K562 (cell line): ENCODE data around the gene BBX. TPM values are rescaled to one million over a fixed set of nuclear protein-coding genes. Genes with fewer than 3 reads are reported as not detected.

Source experiments
- ARID2 ChIP-seq: fragments of 450-650 bp; IDR thresholded peaks from 2 replicates; pipeline ENCODE4 v1.6.1; 2017; ENCODE audit warnings: antibody characterized with exemption, mild to moderate bottlenecking
- ATF1 ChIP-seq, 2 experiments: fragments of 450-650 bp in 1 of 2; IDR thresholded peaks; 2 replicates each; pipeline ENCODE4 v1.6.1; 2016; ENCODE audit warnings: missing compliant biosample characterization in 1 of 2, missing genetic modification characterization in 1 of 2
- CTBP1 ChIP-seq: fragments of 450-650 bp; IDR thresholded peaks from 2 replicates; pipeline ENCODE4 v1.6.1; 2016; ENCODE audit warnings: borderline replicate concordance
- HIVEP1 ChIP-seq: fragments of 250-450 bp; sonication (Bioruptor Pico); IDR thresholded peaks from 2 replicates; pipeline ENCODE4 v1.4.0; 2020; ENCODE audit warnings: mild to moderate bottlenecking
- KAT2B ChIP-seq: IDR thresholded peaks from one replicate; pipeline ENCODE4 v1.6.1; 2012; ENCODE audit warnings: low read depth, mild to moderate bottlenecking, control low read depth, inconsistent platforms, low read length, moderate library complexity
- MITF ChIP-seq: IDR thresholded peaks from 2 replicates; pipeline ENCODE4 v1.6.1; 2014; ENCODE audit warnings: antibody characterized with exemption
- MYC ChIP-seq, 2 experiments: fragments of 250-450 bp in 1 of 2; sonication (Bioruptor Pico) in 1 of 2; IDR thresholded peaks; 2 replicates each; pipeline versions ENCODE4 v1.5.1 to v1.6.1; 2012 to 2021; ENCODE audit warnings: low read depth in 2 of 2, borderline replicate concordance in 1 of 2, improper control_type of control experiment in 1 of 2, low read length in 1 of 2, mild to moderate bottlenecking in 1 of 2, moderate library complexity in 1 of 2
- MYNN ChIP-seq, 2 experiments: sonication (generic); formaldehyde crosslinking in 1 of 2; IDR thresholded peaks; 2 replicates each; pipeline versions ENCODE4 v1.5.0 to v1.6.1; 2016 to 2020; ENCODE audit warnings: antibody characterized with exemption in 1 of 2, missing genetic modification reagents in 1 of 2
- PML ChIP-seq: IDR thresholded peaks from 2 replicates; pipeline ENCODE4 v1.6.1; 2012; ENCODE audit warnings: low read length, inconsistent platforms
- PRMT5 ChIP-seq: sonication (generic); formaldehyde crosslinking; IDR thresholded peaks from 2 replicates; pipeline ENCODE4 v1.5.0; 2020; ENCODE audit warnings: missing genetic modification reagents
- RBFOX2 ChIP-seq: fragments of 200-400 bp; formaldehyde crosslinking; IDR thresholded peaks from 2 replicates; pipeline ENCODE4 v1.6.1; 2017; ENCODE audit warnings: low read depth, mild to moderate bottlenecking, low read length, moderate library complexity
- SMARCC2 ChIP-seq: fragments of 450-650 bp; IDR thresholded peaks from 2 replicates; pipeline ENCODE4 v1.6.1; 2017; ENCODE audit warnings: antibody characterized with exemption, moderate library complexity, mild to moderate bottlenecking, low read depth
- SMARCE1 ChIP-seq: fragments of 450-650 bp; IDR thresholded peaks from 2 replicates; pipeline ENCODE4 v1.7.1; 2016; ENCODE audit warnings: mild to moderate bottlenecking
- SMC3 ChIP-seq: conservative IDR thresholded peaks from 2 replicates; pipeline ENCODE4 v1.6.1; 2011; ENCODE audit warnings: low read depth, low read length, improper control_type of control experiment; ENCODE audit not compliant: insufficient read depth
- SREBF1 ChIP-seq: fragments of 150-350 bp; IDR thresholded peaks from 2 replicates; pipeline ENCODE4 v1.6.1; 2014; ENCODE audit warnings: antibody characterized with exemption, low read depth, low read length, borderline replicate concordance
- TCFL5 ChIP-seq: fragments of 250-450 bp; sonication (Bioruptor Pico); conservative IDR thresholded peaks from 2 replicates; pipeline ENCODE4 v1.6.1; 2021; ENCODE audit warnings: mild to moderate bottlenecking, moderate library complexity, matching md5 sums
- TEAD4 ChIP-seq, 2 experiments: sonication (generic) in 1 of 2; formaldehyde crosslinking in 1 of 2; IDR thresholded peaks; 2 replicates each; pipeline versions ENCODE4 v1.6.1 to v1.8.0; 2012 to 2022; ENCODE audit warnings: borderline replicate concordance in 1 of 2, inconsistent platforms in 1 of 2, low read length in 1 of 2, mild to moderate bottlenecking in 1 of 2, missing genetic modification reagents in 1 of 2
- U2AF2 ChIP-seq: fragments of 200-400 bp; formaldehyde crosslinking; optimal IDR thresholded peaks from 2 replicates; pipeline ENCODE3; 2017; ENCODE audit warnings: low read depth, mild to moderate bottlenecking, low read length
- ZNF140 ChIP-seq: fragments of 250-450 bp; sonication (Bioruptor Pico); IDR thresholded peaks from 2 replicates; pipeline ENCODE4 v1.8.0; 2021; ENCODE audit warnings: moderate library complexity, mild to moderate bottlenecking, inconsistent platforms
- ZNF354B ChIP-seq: fragments of 250-450 bp; sonication (Bioruptor Pico); IDR thresholded peaks from 2 replicates; pipeline ENCODE4 v1.4.0; 2020
- polyA plus RNA-seq, 8 experiments: library from polyadenylated mRNA; depleted of rRNA in 4 of 8; stranded (reverse) in 5 of 8; unstranded in 3 of 8; fragments of >200 nt; fragmentation: Nextera tagmentation in 2 of 8; fragmentation: Illumina TruSeq in 1 of 8; extraction: Ambion mirVana in 2 of 8; extraction: Trizol in 1 of 8; gene quantifications; 2 replicates each; pipeline versions ENCODE4 v1.2.1 to v1.2.3, GENCODE V29; 2011 to 2014; ENCODE audit warnings: inconsistent platforms in 1 of 8, missing spikeins in 1 of 8
- total RNA-seq, 7 experiments: library from RNA; depleted of rRNA in 6 of 7; stranded (reverse); fragments of >200 nt in 6 of 7; fragmentation: Illumina TruSeq in 2 of 7; extraction: Trizol in 2 of 7; gene quantifications; 2 replicates each; pipeline versions ENCODE4 v1.2.1 to v1.2.3, GENCODE V29; 2011 to 2021; ENCODE audit warnings: low replicate concordance in 1 of 7
- TF ChIP-seq, protein P1 (sequence below): sonication (generic); formaldehyde crosslinking; IDR thresholded peaks from 2 replicates; pipeline ENCODE4 v1.8.0; 2022; ENCODE audit warnings: mild to moderate bottlenecking, missing genetic modification reagents
- TF ChIP-seq, protein P2 (sequence below): IDR thresholded peaks from 2 replicates; pipeline ENCODE4 v1.6.1; 2011; ENCODE audit warnings: borderline replicate concordance, low read depth, mild to moderate bottlenecking, moderate library complexity, low read length; ENCODE audit not compliant: insufficient read depth, poor library complexity, severe bottlenecking
- TF ChIP-seq, protein P3 (sequence below), 2 experiments: fragments of 250-450 bp in 1 of 2; fragments of 450-650 bp in 1 of 2; sonication (Bioruptor Pico) in 1 of 2; IDR thresholded peaks; 2 replicates each; pipeline versions ENCODE4 v1.6.1 to v1.8.0; 2016 to 2021; ENCODE audit warnings: mild to moderate bottlenecking in 2 of 2, moderate library complexity in 2 of 2, missing compliant biosample characterization in 1 of 2, missing genetic modification characterization in 1 of 2

BBX gene
- total and polyA plus RNA-seq, 9 of the 15 experiments (the other 6 are each of a cell fraction or from before 2014, with no cell fraction given) = 4.9 to 19.5 (median 11.8) TPM

- no peak for TF ChIP-seq MYNN (IDR thresholded peaks at IDR 0.05)
- TF ChIP-seq MYNN (CRISPR knock-in tag; IDR thresholded peaks at IDR 0.05) = no peak
- TF ChIP-seq, protein P1, sequence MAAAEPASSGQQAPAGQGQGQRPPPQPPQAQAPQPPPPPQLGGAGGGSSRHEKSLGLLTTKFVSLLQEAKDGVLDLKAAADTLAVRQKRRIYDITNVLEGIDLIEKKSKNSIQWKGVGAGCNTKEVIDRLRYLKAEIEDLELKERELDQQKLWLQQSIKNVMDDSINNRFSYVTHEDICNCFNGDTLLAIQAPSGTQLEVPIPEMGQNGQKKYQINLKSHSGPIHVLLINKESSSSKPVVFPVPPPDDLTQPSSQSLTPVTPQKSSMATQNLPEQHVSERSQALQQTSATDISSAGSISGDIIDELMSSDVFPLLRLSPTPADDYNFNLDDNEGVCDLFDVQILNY (CRISPR knock-in tag) = no peak
- no peak for TF ChIP-seq U2AF2
- TF ChIP-seq MYC (IDR thresholded peaks at IDR 0.05; ENCODE audit: low read depth, low read length) = no peak; the same call in 1 of the 2 replicates
- no peak for TF ChIP-seq MYC (CRISPR knock-in tag; IDR thresholded peaks at IDR 0.05; ENCODE audit: borderline replicate concordance, low read depth)
- no peak for TF ChIP-seq TCFL5
- no peak for TF ChIP-seq ARID2
- TF ChIP-seq, protein P2, sequence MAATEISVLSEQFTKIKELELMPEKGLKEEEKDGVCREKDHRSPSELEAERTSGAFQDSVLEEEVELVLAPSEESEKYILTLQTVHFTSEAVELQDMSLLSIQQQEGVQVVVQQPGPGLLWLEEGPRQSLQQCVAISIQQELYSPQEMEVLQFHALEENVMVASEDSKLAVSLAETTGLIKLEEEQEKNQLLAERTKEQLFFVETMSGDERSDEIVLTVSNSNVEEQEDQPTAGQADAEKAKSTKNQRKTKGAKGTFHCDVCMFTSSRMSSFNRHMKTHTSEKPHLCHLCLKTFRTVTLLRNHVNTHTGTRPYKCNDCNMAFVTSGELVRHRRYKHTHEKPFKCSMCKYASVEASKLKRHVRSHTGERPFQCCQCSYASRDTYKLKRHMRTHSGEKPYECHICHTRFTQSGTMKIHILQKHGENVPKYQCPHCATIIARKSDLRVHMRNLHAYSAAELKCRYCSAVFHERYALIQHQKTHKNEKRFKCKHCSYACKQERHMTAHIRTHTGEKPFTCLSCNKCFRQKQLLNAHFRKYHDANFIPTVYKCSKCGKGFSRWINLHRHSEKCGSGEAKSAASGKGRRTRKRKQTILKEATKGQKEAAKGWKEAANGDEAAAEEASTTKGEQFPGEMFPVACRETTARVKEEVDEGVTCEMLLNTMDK = no peak
- no peak for TF ChIP-seq ZNF354B (CRISPR knock-in tag)
- no peak for TF ChIP-seq SMC3
- no peak for TF ChIP-seq MITF
- no peak for TF ChIP-seq SREBF1
- TF ChIP-seq, protein P3, sequence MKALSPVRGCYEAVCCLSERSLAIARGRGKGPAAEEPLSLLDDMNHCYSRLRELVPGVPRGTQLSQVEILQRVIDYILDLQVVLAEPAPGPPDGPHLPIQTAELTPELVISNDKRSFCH (CRISPR knock-in tag; IDR thresholded peaks at IDR 0.05) = no peak
- TF ChIP-seq, protein P3 (tag; IDR thresholded peaks at IDR 0.05) = no peak
- TF ChIP-seq SMARCE1 = no peak
- no peak for TF ChIP-seq KAT2B
- TF ChIP-seq CTBP1 = no peak
- TF ChIP-seq PML = peak; percentile 46; the same call in 1 of the 2 replicates
- no peak for TF ChIP-seq SMARCC2
- peak; percentile 80 for TF ChIP-seq RBFOX2
- no peak for TF ChIP-seq ZNF140 (CRISPR knock-in tag)
- no peak for TF ChIP-seq HIVEP1 (CRISPR knock-in tag)
- TF ChIP-seq TEAD4 (IDR thresholded peaks at IDR 0.05; ENCODE audit: low read length) = no peak
- TF ChIP-seq TEAD4 (CRISPR knock-in tag; IDR thresholded peaks at IDR 0.05; ENCODE audit: borderline replicate concordance) = no peak
- no peak for TF ChIP-seq ATF1 (CRISPR knock-in tag; IDR thresholded peaks at IDR 0.05)
- TF ChIP-seq ATF1 (tag; IDR thresholded peaks at IDR 0.05) = peak; percentile 80
- no peak for TF ChIP-seq PRMT5 (CRISPR knock-in tag)
These were observed at the start of gene BBX (continued) for GRCh38 chr3:107522510-107523288.
